NAMALWA (cell line): ENCODE measurements around the gene MRPL14.
A peak's percentile ranks its signal among the peaks of the same experiment; 100 is the strongest.

Source experiments
- DNase-seq: peaks from one replicate; pipeline ENCODE4 v3.0.0-alpha.2; 2015; ENCODE audit warnings: low spot score

MRPL14 gene

GRCh38 chr6:44122801-44123200 is 4.5 kb downstream of the MRPL14 start:
- DNase-seq, result no peak

- no peak for DNase-seq
Measured at GRCh38 chr6:44120692-44121443, 6.4 kb downstream of the MRPL14 start.

- DNase-seq, result no peak
Measured at GRCh38 chr6:44119704-44120262, 7.5 kb downstream of the MRPL14 start.

- DNase-seq, result no peak
Measured at GRCh38 chr6:44117397-44118128, 9.7 kb downstream of the MRPL14 start.

- DNase-seq, result no peak
Measured at GRCh38 chr6:44116641-44117382, 10.4 kb downstream of the MRPL14 start.

GRCh38 chr6:44115866-44116265 is 11.4 kb downstream of the MRPL14 start:
- no peak for DNase-seq

- DNase-seq, result no peak
Measured at GRCh38 chr6:44113414-44113813, 13.8 kb downstream of the MRPL14 start.

GRCh38 chr6:44111434-44112417 is 15.5 kb downstream of the MRPL14 start:
- DNase-seq, result no peak

GRCh38 chr6:44110966-44111365 is 16.3 kb downstream of the MRPL14 start:
- no peak for DNase-seq

- no peak for DNase-seq
Measured at GRCh38 chr6:44110005-44110676, 17.1 kb downstream of the MRPL14 start.

- DNase-seq, result no peak
Measured at GRCh38 chr6:44109212-44109611, 18.0 kb downstream of the MRPL14 start.

- no peak for DNase-seq
Measured at GRCh38 chr6:44108471-44108870, 18.8 kb downstream of the MRPL14 start.

GRCh38 chr6:44107017-44107416 is 20.2 kb downstream of the MRPL14 start:
- no peak for DNase-seq

GRCh38 chr6:44105993-44106740 is 21.1 kb downstream of the MRPL14 start:
- DNase-seq, result no peak

GRCh38 chr6:44105146-44105545 is 22.1 kb downstream of the MRPL14 start:
- DNase-seq, result no peak

GRCh38 chr6:44104481-44105021 is 22.7 kb downstream of the MRPL14 start:
- no peak for DNase-seq

- DNase-seq, result no peak
Measured at GRCh38 chr6:44102527-44102926, 24.7 kb downstream of the MRPL14 start.

GRCh38 chr6:44101832-44102231 is 25.4 kb downstream of the MRPL14 start:
- no peak for DNase-seq

- DNase-seq, result peak; percentile 57
Measured at GRCh38 chr6:44100088-44100550, 27.1 kb downstream of the MRPL14 start.

GRCh38 chr6:44099192-44099591 is 28.1 kb downstream of the MRPL14 start:
- DNase-seq, result no peak
